ENCODE results near the gene GNB4. TPM values are rescaled to one million over a fixed set of nuclear protein-coding genes. Genes with fewer than 3 reads are reported as not detected.
A peak's percentile ranks its signal among the peaks of the same experiment; 100 is the strongest.

GNB4 gene
- polyA plus RNA-seq, 1 donor from 2014 or later: 42.8 TPM

- no peak overlapping the region for H3K27ac ChIP-seq (ENCODE audit: low read length)
- no peaks in the 10 kb centered on the region for H3K79me2 ChIP-seq (replicated peaks; ENCODE audit: insufficient read depth, low read length)
- no peak overlapping the region for H2AFZ ChIP-seq (ENCODE audit: low read depth, low read length)
- no peak overlapping the region for H3K4me2 ChIP-seq (ENCODE audit: low read length)
- H3K9me3 ChIP-seq (ENCODE audit: low read length): no peaks in the 10 kb centered on the region
- no peaks in the 10 kb centered on the region for H3K36me3 ChIP-seq (ENCODE audit: insufficient read depth, low read length)
- H3K27me3 ChIP-seq (ENCODE audit: insufficient read depth, low read depth, low read length): no peaks in the 10 kb centered on the region
- no peak for TF ChIP-seq TAF1 (IDR thresholded peaks at IDR 0.05; ENCODE audit: low read depth)
- TF ChIP-seq EP300 (conservative IDR thresholded peaks at IDR 0.05; ENCODE audit: poor library complexity, severe bottlenecking): no peak
- TF ChIP-seq SMC3 (conservative IDR thresholded peaks at IDR 0.05; ENCODE audit: poor library complexity): no peak
- TF ChIP-seq EZH2 (IDR thresholded peaks at IDR 0.05; ENCODE audit: borderline replicate concordance, insufficient read depth, low read length, poor library complexity, severe bottlenecking): no peak
- no peak for TF ChIP-seq POLR2AphosphoS5 (IDR thresholded peaks at IDR 0.05)
- no peak for TF ChIP-seq REST (IDR thresholded peaks at IDR 0.05; ENCODE audit: borderline replicate concordance)
- no peaks in the 10 kb centered on the region for H3K9me2 ChIP-seq (ENCODE audit: insufficient read depth, low read length)
- no peaks in the 10 kb centered on the region for H4K20me1 ChIP-seq (ENCODE audit: insufficient read depth)
- no peaks in the 10 kb centered on the region for H3F3A ChIP-seq (ENCODE audit: insufficient read depth, low read length, poor library complexity, severe bottlenecking)
- H3K4me3 ChIP-seq (ENCODE audit: low read length): no peak overlapping the region
- no peak overlapping the region for H3K9ac ChIP-seq (ENCODE audit: low read length)
These were observed 26.2 kb downstream of the GNB4 start for GRCh38 chr3:179425075-179425474.

- Histone ChIP-seq H3K4me3 (ENCODE audit: low read length) (no peak overlapping the region), H3K9me2 (ENCODE audit: insufficient read depth, low read length) (no peaks in the 10 kb centered on the region), H3K27me3 (ENCODE audit: insufficient read depth, low read depth, low read length) (no peaks in the 10 kb centered on the region), H3K9me3 (ENCODE audit: low read length) (no peaks in the 10 kb centered on the region), H3K4me2 (ENCODE audit: low read length) (no peak overlapping the region), H2AFZ (ENCODE audit: low read depth, low read length) (no peak overlapping the region), H3F3A (ENCODE audit: insufficient read depth, low read length, poor library complexity, severe bottlenecking) (no peaks in the 10 kb centered on the region), H3K79me2 (replicated peaks; ENCODE audit: insufficient read depth, low read length) (no peaks in the 10 kb centered on the region), H3K9ac (ENCODE audit: low read length) (no peak overlapping the region), H3K36me3 (ENCODE audit: insufficient read depth, low read length) (peaks cover 3% of the 10 kb centered on the region), H4K20me1 (ENCODE audit: insufficient read depth) (no peaks in the 10 kb centered on the region), H3K27ac (ENCODE audit: low read length) (no peak overlapping the region)
- TF ChIP-seq EP300 (conservative IDR thresholded peaks at IDR 0.05; ENCODE audit: poor library complexity, severe bottlenecking): no peak
- peak; percentile 77 for TF ChIP-seq SMC3 (conservative IDR thresholded peaks at IDR 0.05; ENCODE audit: poor library complexity)
- no peak for TF ChIP-seq REST (IDR thresholded peaks at IDR 0.05; ENCODE audit: borderline replicate concordance)
- TF ChIP-seq TAF1 (IDR thresholded peaks at IDR 0.05; ENCODE audit: low read depth): no peak
- TF ChIP-seq MXI1 (conservative IDR thresholded peaks at IDR 0.05; ENCODE audit: poor library complexity, severe bottlenecking): no peak
- peak; percentile 66 for TF ChIP-seq CTCF (IDR thresholded peaks at IDR 0.05; ENCODE audit: poor library complexity, severe bottlenecking)
- TF ChIP-seq RAD21 (conservative IDR thresholded peaks at IDR 0.05): peak; percentile 72
- TF ChIP-seq EZH2 (IDR thresholded peaks at IDR 0.05; ENCODE audit: borderline replicate concordance, insufficient read depth, low read length, poor library complexity, severe bottlenecking): no peak
These were observed 29.8 kb downstream of the GNB4 start for GRCh38 chr3:179421500-179421899.
